ENCODE measurements around the gene PHF3.

PHF3 gene

GRCh38 chr6:63598049-63599036 is 37.3 kb upstream of the PHF3 start:
- TF ChIP-seq POLR2AphosphoS5 (IDR thresholded peaks at IDR 0.05; ENCODE audit: low read depth, low read length) (no peak), TAF1 (IDR thresholded peaks at IDR 0.05; ENCODE audit: borderline replicate concordance, insufficient read depth, low read length) (no peak), REST (IDR thresholded peaks at IDR 0.05; ENCODE audit: insufficient read depth in 1 of 2, low read depth in 2 of 2, low read length in 2 of 2) (no peak), SIN3A (IDR thresholded peaks at IDR 0.05; ENCODE audit: borderline replicate concordance, insufficient read depth, low read length) (no peak), FOXP2 (optimal IDR thresholded peaks at IDR 0.05; ENCODE audit: borderline replicate concordance, extremely low read depth, extremely low read length, insufficient read depth) (no peak)

- no peak for TF ChIP-seq TAF1 (IDR thresholded peaks at IDR 0.05; ENCODE audit: borderline replicate concordance, insufficient read depth, low read length)
- no peak for TF ChIP-seq FOXP2 (optimal IDR thresholded peaks at IDR 0.05; ENCODE audit: borderline replicate concordance, extremely low read depth, extremely low read length, insufficient read depth)
- TF ChIP-seq SIN3A (IDR thresholded peaks at IDR 0.05; ENCODE audit: borderline replicate concordance, insufficient read depth, low read length): no peak
- TF ChIP-seq REST (IDR thresholded peaks at IDR 0.05; ENCODE audit: insufficient read depth in 1 of 2, low read depth in 2 of 2, low read length in 2 of 2): no peak
- no peak for TF ChIP-seq POLR2AphosphoS5 (IDR thresholded peaks at IDR 0.05; ENCODE audit: low read depth, low read length)
Measured at GRCh38 chr6:63599243-63599642, 36.4 kb upstream of the PHF3 start.

- TF ChIP-seq SIN3A (IDR thresholded peaks at IDR 0.05; ENCODE audit: borderline replicate concordance, insufficient read depth, low read length) (no peak), FOXP2 (optimal IDR thresholded peaks at IDR 0.05; ENCODE audit: borderline replicate concordance, extremely low read depth, extremely low read length, insufficient read depth) (no peak), POLR2AphosphoS5 (IDR thresholded peaks at IDR 0.05; ENCODE audit: low read depth, low read length) (no peak), TAF1 (IDR thresholded peaks at IDR 0.05; ENCODE audit: borderline replicate concordance, insufficient read depth, low read length) (no peak), REST (IDR thresholded peaks at IDR 0.05; ENCODE audit: insufficient read depth in 1 of 2, low read depth in 2 of 2, low read length in 2 of 2) (no peak)
Measured at GRCh38 chr6:63600136-63600535, 35.5 kb upstream of the PHF3 start.

GRCh38 chr6:63609231-63609630 is 26.4 kb upstream of the PHF3 start:
- no peak for TF ChIP-seq TAF1 (IDR thresholded peaks at IDR 0.05; ENCODE audit: borderline replicate concordance, insufficient read depth, low read length)
- no peak for TF ChIP-seq SIN3A (IDR thresholded peaks at IDR 0.05; ENCODE audit: borderline replicate concordance, insufficient read depth, low read length)
- no peak for TF ChIP-seq POLR2AphosphoS5 (IDR thresholded peaks at IDR 0.05; ENCODE audit: low read depth, low read length)
- no peak for TF ChIP-seq FOXP2 (optimal IDR thresholded peaks at IDR 0.05; ENCODE audit: borderline replicate concordance, extremely low read depth, extremely low read length, insufficient read depth)
- no peak for TF ChIP-seq REST (IDR thresholded peaks at IDR 0.05; ENCODE audit: insufficient read depth in 1 of 2, low read depth in 2 of 2, low read length in 2 of 2)
